Measurements from ENCODE around the gene VAPB. TPM values are rescaled to one million over a fixed set of nuclear protein-coding genes. Genes with fewer than 3 reads are reported as not detected.

VAPB gene
- total and polyA plus RNA-seq, 2 donors = 28.7 to 31.0 TPM

DNA sequence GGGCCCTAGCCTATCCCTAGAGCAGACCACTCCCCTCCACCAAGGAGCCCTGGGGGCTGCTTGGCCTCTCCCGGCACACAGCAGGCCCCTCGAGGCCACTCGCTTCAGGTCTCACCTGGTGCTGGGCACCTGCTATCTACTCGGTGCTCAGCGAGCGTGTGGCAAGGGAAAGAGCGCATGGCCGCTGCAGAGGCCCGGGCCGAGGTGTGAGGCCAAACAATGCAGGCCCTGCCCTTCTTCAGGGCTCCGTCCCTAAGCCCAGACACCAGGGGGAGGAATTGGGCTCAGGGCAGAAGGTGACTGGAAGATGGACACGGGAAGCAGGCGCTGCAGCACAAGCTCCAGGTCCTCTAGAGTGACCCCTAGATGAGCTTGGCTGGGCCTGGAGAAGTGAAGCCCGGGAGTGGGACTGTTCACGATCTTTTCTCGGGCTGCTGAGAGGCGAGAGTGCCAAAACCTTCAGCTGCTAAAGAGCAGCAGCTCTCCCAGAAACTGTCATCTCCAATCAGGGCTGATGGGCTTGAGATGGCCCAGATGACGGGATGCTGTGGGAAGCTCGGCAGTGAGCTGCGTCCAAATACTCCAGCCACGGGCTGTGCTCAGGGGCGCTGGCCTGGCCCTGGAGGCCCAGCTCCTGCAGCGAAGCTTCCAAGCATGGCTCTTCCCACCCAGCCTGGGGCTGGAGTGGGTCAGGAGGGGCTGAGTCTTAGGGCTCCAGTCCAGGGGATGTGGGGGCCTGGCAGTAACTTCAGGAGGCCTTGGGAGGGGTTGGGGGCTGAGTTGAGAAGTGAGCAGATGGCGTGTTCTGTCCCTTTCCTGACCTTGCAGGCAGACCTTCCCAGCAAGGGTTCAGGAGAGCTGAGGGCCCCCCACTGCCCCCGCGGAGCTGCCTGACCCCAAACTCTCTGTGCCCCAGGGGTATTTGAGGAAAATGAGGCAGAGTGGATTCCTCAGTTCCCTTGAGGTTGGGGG, 82.5 kb downstream of the VAPB start:
- 48% methylated on average over 26 of the region's 26 CpGs for whole genome bisulfite sequencing
- H3K36me3 ChIP-seq (ENCODE audit: insufficient read depth) = no peaks in the 10 kb centered on the region
- H3K4me3 ChIP-seq (ENCODE audit: low read depth, low read length) = no peak overlapping the region
- peak; percentile 85 for DNase-seq (ENCODE audit: extremely low spot score)
- no peak overlapping the region for H3K27ac ChIP-seq (ENCODE audit: low read depth)
- no peaks in the 10 kb centered on the region for H3K4me1 ChIP-seq (ENCODE audit: insufficient read depth)

DNA sequence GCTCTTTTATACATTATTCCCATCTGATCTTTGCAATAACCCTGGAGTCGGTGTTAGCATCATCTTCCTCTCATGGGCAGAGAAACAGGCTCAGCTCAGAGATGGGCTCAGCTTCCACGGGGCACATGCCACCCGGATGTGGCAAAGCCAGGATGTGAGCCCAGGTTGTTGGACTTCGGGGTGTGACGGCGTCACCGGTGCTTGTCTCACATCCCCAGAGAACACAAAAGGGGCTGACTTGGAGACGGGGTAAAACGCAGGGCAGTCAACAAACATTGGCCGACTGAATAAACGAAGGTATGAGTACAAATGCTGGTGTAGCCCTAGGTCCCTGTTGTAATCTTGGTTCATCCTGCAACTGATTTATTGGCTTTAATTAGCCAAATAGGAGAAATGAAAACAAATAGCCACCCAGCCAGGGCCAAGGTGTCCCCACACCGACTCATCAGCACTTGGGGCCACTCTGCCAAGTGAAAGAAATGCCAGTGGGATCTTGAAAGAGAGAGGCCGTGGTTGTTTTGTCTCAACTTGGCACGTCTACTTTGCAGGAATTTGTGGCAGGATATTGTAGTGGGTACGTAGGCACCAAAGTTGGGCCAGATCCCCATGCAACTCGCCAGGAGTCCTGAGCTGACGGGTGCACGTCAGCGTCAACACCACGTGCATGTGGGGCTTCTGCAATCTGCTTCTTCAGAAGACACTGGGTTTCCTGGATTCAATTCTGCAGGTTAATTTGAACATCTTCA, 83.4 kb downstream of the VAPB start:
- Histone ChIP-seq H3K36me3 (ENCODE audit: insufficient read depth) (no peaks in the 10 kb centered on the region), H3K27ac (ENCODE audit: low read depth) (no peak overlapping the region), H3K4me1 (ENCODE audit: insufficient read depth) (no peaks in the 10 kb centered on the region), H3K4me3 (ENCODE audit: low read depth, low read length) (no peak overlapping the region)
- whole genome bisulfite sequencing = 91% methylated on average over 20 of the region's 20 CpGs
- DNase-seq (ENCODE audit: extremely low spot score) = no peak

DNA sequence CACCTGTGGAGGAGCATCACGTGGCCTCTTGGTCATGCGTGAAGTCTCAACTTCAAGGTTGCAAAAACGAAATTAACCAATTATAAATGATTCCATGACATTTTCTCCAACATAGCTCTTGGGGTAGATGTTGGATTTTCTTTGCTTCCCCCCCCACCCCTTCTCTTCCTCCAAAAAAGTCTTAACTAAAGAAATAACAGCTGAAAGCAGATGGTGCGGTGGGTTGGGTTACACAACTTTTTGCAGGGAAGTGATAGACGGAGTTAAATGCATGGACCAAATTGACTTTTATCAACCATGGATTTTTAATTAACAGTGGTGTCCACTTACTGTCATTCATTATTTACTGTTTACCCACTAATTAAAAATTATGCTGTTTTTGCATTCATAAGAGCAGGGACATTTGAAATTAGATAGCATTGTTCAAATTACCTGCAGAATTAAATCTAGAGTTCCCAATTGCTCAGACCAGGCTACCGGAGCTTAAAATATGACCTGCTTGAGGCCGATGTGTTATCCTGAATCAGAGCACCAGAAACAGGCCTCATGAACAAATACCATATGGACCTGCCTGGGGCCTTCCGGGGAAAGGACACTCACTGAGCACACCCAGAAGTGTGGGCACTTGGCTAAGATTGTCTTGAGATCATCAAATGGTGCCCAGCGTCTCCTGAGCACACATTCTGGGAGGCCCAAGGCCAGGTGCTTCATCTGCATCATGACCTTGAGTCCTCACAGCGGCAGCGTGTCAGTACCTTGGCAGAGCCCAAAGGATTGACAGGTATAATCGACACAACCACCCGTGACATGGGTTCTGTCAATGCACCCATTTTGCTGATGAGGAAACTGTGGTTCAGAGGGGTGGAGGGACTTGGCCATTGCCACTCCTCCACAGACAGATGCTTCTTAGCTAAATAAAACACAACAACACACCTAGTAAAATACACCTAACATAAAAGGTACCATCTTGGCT, 84.7 kb downstream of the VAPB start:
- Histone ChIP-seq H3K27ac (ENCODE audit: low read depth) (no peak overlapping the region), H3K4me3 (ENCODE audit: low read depth, low read length) (no peak overlapping the region), H3K4me1 (ENCODE audit: insufficient read depth) (no peaks in the 10 kb centered on the region), H3K36me3 (ENCODE audit: insufficient read depth) (no peaks in the 10 kb centered on the region)
- WGBS = 92% methylated on average over 13 of the region's 13 CpGs
- DNase-seq (ENCODE audit: extremely low spot score) = no peak

DNA sequence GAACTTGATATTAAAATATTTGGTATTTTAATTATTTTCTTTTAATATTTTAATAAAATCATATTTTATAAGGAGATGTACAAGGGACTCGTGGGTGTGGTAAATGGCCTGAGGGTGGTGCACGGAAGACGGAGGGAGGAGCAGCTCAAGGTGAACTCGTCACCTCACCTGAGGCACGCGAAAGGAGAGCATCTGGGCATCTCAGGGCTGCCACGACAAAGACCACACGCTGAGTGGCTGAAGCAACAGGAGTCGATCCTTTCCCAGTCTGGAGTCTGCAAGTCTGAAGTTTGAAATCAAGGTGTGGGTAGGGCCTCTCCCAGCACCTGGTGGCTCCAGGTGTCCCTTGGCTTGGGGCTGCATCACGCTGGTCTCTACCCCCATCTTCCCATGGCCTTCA, 86.4 kb downstream of the VAPB start:
- Histone ChIP-seq H3K27ac (ENCODE audit: low read depth) (no peak overlapping the region), H3K4me3 (ENCODE audit: low read depth, low read length) (no peak overlapping the region), H3K36me3 (ENCODE audit: insufficient read depth) (no peaks in the 10 kb centered on the region), H3K4me1 (ENCODE audit: insufficient read depth) (no peaks in the 10 kb centered on the region)
- WGBS = 95% methylated on average over 10 of the region's 10 CpGs
- no peak for DNase-seq (ENCODE audit: extremely low spot score)

DNA sequence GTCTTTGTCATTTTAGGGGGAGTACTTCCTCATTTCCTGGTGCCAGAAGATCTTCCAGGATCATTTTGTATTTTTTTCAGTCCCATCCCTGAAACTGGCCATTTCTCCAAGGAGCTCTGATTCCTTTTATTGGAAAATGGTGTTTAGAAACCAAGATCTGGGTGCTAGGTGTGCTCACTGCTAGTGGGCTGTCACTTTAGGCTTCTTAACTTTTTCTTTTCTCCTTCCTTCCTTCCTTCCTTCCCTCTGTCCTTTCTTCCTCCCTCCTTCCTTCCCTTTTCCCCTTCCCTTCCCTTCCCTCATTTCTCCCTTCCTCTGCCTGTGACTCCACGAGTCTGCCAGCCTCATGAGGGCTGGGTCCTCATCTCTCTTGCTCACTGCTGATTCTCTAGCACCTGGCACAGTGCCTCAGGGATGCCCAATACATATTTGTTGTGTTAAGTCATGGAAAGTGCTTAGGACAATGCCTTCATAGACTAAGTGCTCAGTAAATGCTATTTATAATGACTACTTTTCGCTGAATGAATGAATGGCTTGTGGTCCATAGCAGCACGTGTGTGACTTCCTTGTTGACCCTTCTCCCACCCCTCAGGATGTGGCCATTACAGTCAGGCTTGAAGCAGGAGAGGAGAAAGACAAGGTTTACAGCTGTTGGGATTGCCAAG, 89.2 kb downstream of the VAPB start:
- DNase-seq (ENCODE audit: extremely low spot score) = no peak
- no peaks in the 10 kb centered on the region for H3K4me1 ChIP-seq (ENCODE audit: insufficient read depth)
- no peak overlapping the region for H3K4me3 ChIP-seq (ENCODE audit: low read depth, low read length)
- no peaks in the 10 kb centered on the region for H3K36me3 ChIP-seq (ENCODE audit: insufficient read depth)
- 86% methylated on average over 3 of the region's 3 CpGs for WGBS
- no peak overlapping the region for H3K27ac ChIP-seq (ENCODE audit: low read depth)

DNA sequence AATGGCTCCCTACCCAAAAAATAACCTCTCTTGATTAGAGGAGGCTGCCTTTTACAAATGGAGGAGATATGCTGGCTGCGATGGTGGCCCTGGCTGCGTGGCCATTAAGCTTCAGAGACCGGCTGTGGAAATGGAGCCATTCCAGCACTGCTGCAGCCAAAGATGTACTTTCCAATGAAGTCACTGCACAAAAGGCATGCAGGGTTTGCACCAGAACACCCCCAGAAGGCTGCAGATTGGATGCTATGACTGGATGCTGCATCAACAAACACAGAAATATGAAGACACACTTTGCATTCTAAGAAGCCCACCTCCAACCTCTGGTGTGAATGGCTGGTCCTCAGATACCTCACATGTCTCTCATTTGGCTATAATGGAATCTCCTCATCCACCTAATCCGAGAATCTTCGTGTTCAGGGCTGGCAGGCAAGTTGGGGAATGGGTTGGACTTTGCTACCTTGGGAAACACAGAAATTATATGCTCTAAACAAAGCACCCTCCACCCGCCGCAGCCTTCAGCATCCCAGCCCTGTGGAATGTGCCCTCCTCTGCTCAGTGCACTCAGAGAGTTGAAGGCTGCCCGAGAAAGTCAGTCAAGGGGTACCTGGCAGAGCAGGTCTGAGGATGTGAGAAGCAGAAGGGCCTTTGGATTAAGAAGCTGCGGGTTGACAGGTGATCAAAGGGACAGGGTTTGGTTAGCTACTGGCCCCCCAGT, 90.9 kb downstream of the VAPB start:
- no peak overlapping the region for H3K4me3 ChIP-seq (ENCODE audit: low read depth, low read length)
- no peak overlapping the region for H3K27ac ChIP-seq (ENCODE audit: low read depth)
- no peaks in the 10 kb centered on the region for H3K4me1 ChIP-seq (ENCODE audit: insufficient read depth)
- 68% methylated on average over 9 of the region's 9 CpGs for WGBS
- DNase-seq (ENCODE audit: extremely low spot score) = no peak
- H3K36me3 ChIP-seq (ENCODE audit: insufficient read depth) = no peaks in the 10 kb centered on the region

DNA sequence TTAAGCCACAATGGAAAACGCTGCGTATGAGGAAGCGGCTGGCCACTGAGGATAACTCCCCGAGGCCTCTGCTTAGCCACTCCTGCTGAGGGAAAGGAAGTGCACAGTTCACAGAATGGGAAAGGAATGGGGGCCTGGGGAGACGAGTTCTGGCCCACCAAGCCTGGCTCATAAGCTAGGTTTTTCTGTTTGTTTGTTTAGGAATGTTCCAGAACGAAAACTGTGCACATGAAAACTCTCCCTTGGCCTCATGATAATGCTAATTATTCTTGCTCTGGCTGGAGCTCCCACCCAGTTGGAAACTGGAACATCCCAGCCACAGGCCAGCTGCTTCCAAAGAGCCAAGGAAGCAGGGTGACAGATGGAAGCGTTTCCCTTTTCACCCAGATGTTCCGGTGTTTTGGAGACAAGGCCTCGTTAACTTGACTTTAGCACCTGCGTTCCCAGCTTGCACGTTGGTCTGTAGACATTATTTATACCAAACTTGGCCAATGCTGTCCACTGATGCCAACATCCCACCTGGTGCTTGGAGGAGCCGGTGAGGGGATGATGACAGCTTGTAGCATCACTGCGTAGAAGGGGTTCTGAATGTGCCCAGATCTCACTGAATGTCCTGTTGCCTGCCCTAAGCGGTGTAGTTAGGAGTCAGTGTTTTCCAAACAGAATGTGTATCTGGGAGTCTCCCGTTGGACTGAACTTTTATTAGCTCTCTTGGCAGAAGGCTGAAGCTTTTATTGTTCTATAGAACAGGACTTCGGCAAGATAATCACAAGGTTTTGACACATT, 91.7 kb downstream of the VAPB start:
- WGBS = 44% methylated on average over 16 of the region's 16 CpGs
- peak; percentile 51 for DNase-seq (ENCODE audit: extremely low spot score)
- Histone ChIP-seq H3K36me3 (ENCODE audit: insufficient read depth) (no peaks in the 10 kb centered on the region), H3K4me3 (ENCODE audit: low read depth, low read length) (no peak overlapping the region), H3K27ac (ENCODE audit: low read depth) (no peak overlapping the region), H3K4me1 (ENCODE audit: insufficient read depth) (no peaks in the 10 kb centered on the region)

DNA sequence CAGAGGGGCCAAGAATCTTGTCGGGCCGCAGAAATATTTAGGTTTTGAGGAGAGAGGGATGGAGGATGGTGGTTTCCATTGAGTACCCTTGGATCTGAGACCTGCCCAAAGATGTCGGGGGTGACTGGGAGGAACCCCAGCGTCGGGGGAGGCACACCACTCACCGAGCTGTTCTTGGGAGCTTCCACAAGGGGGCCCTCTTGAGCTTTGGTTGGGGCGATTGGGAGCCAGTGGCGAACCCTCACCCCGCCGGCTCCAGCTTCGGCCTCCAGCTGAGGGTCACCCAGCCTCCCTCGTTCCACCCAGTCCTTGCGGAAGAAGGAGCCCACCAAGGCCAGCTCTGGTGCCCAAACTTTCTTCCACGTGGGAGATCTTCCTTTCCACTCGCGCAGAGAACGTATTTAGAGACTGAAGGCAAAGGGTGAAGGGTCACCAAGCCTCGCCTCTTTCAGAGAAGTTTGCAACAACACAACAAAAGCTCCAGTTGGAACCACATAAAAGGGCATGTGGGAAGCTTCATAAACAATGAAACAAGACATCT, 92.5 kb downstream of the VAPB start:
- no peak overlapping the region for H3K4me3 ChIP-seq (ENCODE audit: low read depth, low read length)
- DNase-seq (ENCODE audit: extremely low spot score) = no peak
- WGBS = 22% methylated on average over 18 of the region's 18 CpGs

DNA sequence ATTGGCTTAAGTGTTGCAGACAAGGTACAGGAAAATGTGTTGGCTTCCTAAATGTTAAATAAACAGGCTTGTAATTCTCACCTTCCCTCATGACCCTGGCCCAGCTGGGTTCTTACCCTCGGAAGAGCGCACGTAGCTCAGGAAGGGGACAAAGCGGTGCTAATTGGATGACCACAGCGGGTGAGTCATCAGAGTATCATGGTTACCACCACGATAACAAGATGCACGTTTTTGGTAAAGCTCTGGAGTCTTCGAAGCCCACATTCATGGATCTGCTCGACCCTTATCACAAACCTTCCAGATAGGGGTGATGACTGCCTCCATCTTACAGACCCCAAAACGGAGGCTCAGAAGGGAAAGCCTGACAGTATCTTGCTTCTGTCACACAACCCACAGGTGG, 93.4 kb downstream of the VAPB start:
- 81% methylated on average over 10 of the region's 10 CpGs for WGBS
- Histone ChIP-seq H3K27ac (ENCODE audit: low read depth) (no peak overlapping the region), H3K36me3 (ENCODE audit: insufficient read depth) (no peaks in the 10 kb centered on the region)

More for the DNA sequence above, 92.5 kb downstream of the VAPB start:
- Histone ChIP-seq H3K4me1 (ENCODE audit: insufficient read depth) (no peaks in the 10 kb centered on the region), H3K36me3 (ENCODE audit: insufficient read depth) (no peaks in the 10 kb centered on the region), H3K27ac (ENCODE audit: low read depth) (no peak overlapping the region)

DNA sequence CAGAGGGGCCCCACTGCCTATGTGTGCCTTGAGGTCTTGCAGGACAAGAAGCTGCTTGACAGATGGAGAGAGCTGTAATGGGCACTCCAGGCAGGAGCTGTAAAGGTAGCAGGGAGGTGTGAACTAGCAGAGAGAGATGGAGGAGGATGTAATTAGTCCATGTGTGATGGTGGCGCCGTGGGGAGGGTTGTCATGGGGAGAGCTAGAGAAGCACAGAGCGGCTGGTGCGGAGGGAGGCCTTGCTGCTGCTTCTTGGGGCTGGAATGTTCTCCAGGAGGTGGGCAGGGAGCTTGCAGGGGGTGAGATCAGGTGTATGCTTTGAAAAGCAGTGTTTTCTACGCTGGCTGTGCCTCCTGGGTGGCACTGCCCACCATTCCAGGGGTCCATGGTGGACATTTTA, 94.0 kb downstream of the VAPB start:
- Histone ChIP-seq H3K36me3 (ENCODE audit: insufficient read depth) (no peaks in the 10 kb centered on the region), H3K4me1 (ENCODE audit: insufficient read depth) (no peaks in the 10 kb centered on the region), H3K27ac (ENCODE audit: low read depth) (no peak overlapping the region), H3K4me3 (ENCODE audit: low read depth, low read length) (no peak overlapping the region)
- 82% methylated on average over 5 of the region's 5 CpGs for WGBS
- no peak for DNase-seq (ENCODE audit: extremely low spot score)

More for the DNA sequence above, 93.4 kb downstream of the VAPB start:
- Histone ChIP-seq H3K4me3 (ENCODE audit: low read depth, low read length) (no peak overlapping the region), H3K4me1 (ENCODE audit: insufficient read depth) (no peaks in the 10 kb centered on the region)
- DNase-seq (ENCODE audit: extremely low spot score) = no peak

DNA sequence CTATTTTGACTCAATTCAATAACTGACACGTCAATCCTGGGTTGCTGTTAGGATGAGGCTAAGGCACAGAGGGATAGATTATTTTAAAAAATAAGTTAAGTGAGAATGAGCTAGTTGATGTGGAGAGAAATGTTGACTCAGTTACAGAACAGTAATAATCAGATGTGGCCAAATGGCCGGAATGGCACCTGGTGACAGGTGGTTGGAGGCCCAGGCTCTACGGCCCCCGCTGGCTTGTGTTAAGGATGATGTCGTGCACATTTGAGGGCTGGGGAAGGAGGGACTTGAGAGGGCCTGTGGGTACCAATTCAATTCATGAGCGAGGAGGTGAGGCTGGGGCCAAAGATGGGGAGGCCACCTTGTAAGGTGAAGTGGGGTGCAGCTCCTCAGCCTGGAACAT, 94.4 kb downstream of the VAPB start:
- no peak overlapping the region for H3K27ac ChIP-seq (ENCODE audit: low read depth)
- H3K36me3 ChIP-seq (ENCODE audit: insufficient read depth) = no peaks in the 10 kb centered on the region
- DNase-seq (ENCODE audit: extremely low spot score) = no peak
- no peaks in the 10 kb centered on the region for H3K4me1 ChIP-seq (ENCODE audit: insufficient read depth)
- 96% methylated on average over 6 of the region's 6 CpGs for WGBS
- no peak overlapping the region for H3K4me3 ChIP-seq (ENCODE audit: low read depth, low read length)

All from urinary bladder (tissue), 4 donors.